SU-DHL-6 (cell line): Measurements from ENCODE around the gene FFAR3.
"Not testable (repeated sequence)": the region's sequence is repeated elsewhere in the genome, so short reads cannot be mapped to it uniquely, and the experiment has no call there.

Experiments used
- EZH2phosphoT487 ChIP-seq: fragments of 200-600 bp; sonication (generic), shearing (Covaris generic); conservative IDR thresholded peaks from 2 replicates; pipeline ENCODE4 v1.6.1; 2018; ENCODE audit warnings: mild to moderate bottlenecking, antibody characterized with exemption, low read length, moderate library complexity, mixed read lengths
- TF ChIP-seq, protein P1 (sequence below): fragments of 200-600 bp; sonication (generic); IDR thresholded peaks from one replicate; pipeline ENCODE4 v1.5.1; 2017; ENCODE audit warnings: antibody characterized with exemption, mild to moderate bottlenecking, low read length, moderate library complexity; ENCODE audit not compliant: insufficient read depth, poor library complexity, severe bottlenecking

GRCh38 chr19:35359395-35359794 lies 1.1 kb downstream of the FFAR3 start:
- TF ChIP-seq, protein P1, sequence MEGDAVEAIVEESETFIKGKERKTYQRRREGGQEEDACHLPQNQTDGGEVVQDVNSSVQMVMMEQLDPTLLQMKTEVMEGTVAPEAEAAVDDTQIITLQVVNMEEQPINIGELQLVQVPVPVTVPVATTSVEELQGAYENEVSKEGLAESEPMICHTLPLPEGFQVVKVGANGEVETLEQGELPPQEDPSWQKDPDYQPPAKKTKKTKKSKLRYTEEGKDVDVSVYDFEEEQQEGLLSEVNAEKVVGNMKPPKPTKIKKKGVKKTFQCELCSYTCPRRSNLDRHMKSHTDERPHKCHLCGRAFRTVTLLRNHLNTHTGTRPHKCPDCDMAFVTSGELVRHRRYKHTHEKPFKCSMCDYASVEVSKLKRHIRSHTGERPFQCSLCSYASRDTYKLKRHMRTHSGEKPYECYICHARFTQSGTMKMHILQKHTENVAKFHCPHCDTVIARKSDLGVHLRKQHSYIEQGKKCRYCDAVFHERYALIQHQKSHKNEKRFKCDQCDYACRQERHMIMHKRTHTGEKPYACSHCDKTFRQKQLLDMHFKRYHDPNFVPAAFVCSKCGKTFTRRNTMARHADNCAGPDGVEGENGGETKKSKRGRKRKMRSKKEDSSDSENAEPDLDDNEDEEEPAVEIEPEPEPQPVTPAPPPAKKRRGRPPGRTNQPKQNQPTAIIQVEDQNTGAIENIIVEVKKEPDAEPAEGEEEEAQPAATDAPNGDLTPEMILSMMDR = not testable (repeated sequence)
- not testable (repeated sequence) for TF ChIP-seq EZH2phosphoT487
